Measurements from ENCODE around the gene TMEM170A.
A peak's percentile ranks its signal among the peaks of the same experiment; 100 is the strongest.
"Not testable (repeated sequence)": the region's sequence is repeated elsewhere in the genome, so short reads cannot be mapped to it uniquely, and the experiment has no call there.

Gene TMEM170A

GRCh38 chr16:75452464-75453190 lies 11.9 kb downstream of the TMEM170A start:
- no peak for DNase-seq (ENCODE audit: low read depth)

- DNase-seq (ENCODE audit: low read depth), result no peak
Observed at GRCh38 chr16:75446416-75446815, 18.1 kb downstream of the TMEM170A start.

GRCh38 chr16:75445298-75445697 lies 19.2 kb downstream of the TMEM170A start:
- no peak for DNase-seq (ENCODE audit: low read depth)

GRCh38 chr16:75443298-75443697 lies 21.2 kb downstream of the TMEM170A start:
- no peak for DNase-seq (ENCODE audit: low read depth)

GRCh38 chr16:75433732-75434413 lies 30.6 kb downstream of the TMEM170A start:
- no peak for DNase-seq (ENCODE audit: low read depth)

- peak; percentile 90 for DNase-seq (ENCODE audit: low read depth)
Observed at GRCh38 chr16:75432828-75433731, 31.4 kb downstream of the TMEM170A start, which contains the start of gene CFDP1. Gene CFDP1 (minus strand): TSS chr16:75433503. CDS start chr16:75433352, 151 bp downstream.

GRCh38 chr16:75429621-75430403 lies 34.7 kb downstream of the TMEM170A start:
- no peak for DNase-seq (ENCODE audit: low read depth)

GRCh38 chr16:75426524-75426923 lies 38.0 kb downstream of the TMEM170A start:
- DNase-seq (ENCODE audit: low read depth), result not testable (repeated sequence)

GRCh38 chr16:75424105-75424762 lies 40.3 kb downstream of the TMEM170A start:
- DNase-seq (ENCODE audit: low read depth), result not testable (repeated sequence)

GRCh38 chr16:75423723-75424104 lies 40.8 kb downstream of the TMEM170A start:
- DNase-seq (ENCODE audit: low read depth), result no peak

GRCh38 chr16:75421820-75422126 lies 42.7 kb downstream of the TMEM170A start:
- no peak for DNase-seq (ENCODE audit: low read depth)

- no peak for DNase-seq (ENCODE audit: low read depth)
Observed at GRCh38 chr16:75420987-75421819, 43.3 kb downstream of the TMEM170A start.

- DNase-seq (ENCODE audit: low read depth), result no peak
Observed at GRCh38 chr16:75416904-75417565, 47.5 kb downstream of the TMEM170A start.

GRCh38 chr16:75415169-75415905 lies 49.2 kb downstream of the TMEM170A start:
- DNase-seq (ENCODE audit: low read depth), result no peak

GRCh38 chr16:75413951-75414350 lies 50.5 kb downstream of the TMEM170A start:
- no peak for DNase-seq (ENCODE audit: low read depth)

GRCh38 chr16:75406943-75407342 lies 57.5 kb downstream of the TMEM170A start:
- DNase-seq (ENCODE audit: low read depth), result no peak

GRCh38 chr16:75402821-75403475 lies 61.5 kb downstream of the TMEM170A start:
- DNase-seq (ENCODE audit: low read depth), result no peak

- DNase-seq (ENCODE audit: low read depth), result no peak
Observed at GRCh38 chr16:75402159-75402820, 62.2 kb downstream of the TMEM170A start.

Measured in activated T-helper 9 cell treated with anti-CD3 and anti-CD28 coated beads, Interleukin-2, amount 50 U/mL, for 16 hours (primary cell).